GM21526 (cell line): ENCODE results near the gene YIF1B.

Source experiments
- ATAC-seq: cut with Tn5 transposase; IDR thresholded peaks from one replicate; pipeline ENCODE4 v1.9.1; 2021; ENCODE audit warnings: moderate library complexity; ENCODE audit not compliant: unreplicated experiment, low FRiP score

YIF1B gene

DNA sequence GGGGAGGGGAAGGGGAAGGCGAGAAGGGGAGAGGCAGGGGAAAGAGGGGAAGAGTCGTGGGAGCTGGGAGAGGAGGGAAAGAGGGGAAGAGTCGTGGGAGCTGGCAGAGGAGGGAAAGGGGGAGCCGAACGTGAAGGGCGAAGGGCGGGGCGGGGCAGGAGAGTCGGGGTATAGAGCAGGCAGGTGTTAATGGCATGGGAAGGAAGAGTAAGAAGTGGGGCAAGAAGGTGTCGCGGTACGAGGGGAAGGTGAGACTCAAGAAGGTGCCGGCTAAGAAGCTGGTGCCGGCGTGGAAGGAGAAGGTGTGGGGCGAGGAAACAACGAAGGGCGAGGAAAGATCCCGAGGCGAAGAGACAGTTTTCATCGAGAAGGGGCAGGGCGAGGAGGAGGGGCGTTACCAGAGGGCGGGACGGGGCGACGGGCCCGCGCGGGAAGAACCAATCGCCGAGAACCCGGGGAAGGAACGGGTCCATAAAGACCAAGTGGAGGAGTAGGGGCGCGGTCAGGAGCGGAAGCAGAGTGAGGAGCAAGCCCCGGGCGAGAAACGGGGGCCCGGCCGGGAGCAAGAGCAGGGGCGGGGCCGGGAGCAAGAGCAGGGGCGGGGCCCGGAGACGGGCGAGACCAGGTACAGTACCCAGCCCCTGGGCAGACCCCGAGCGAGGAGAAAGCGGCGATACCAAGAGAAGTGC lies 20.3 kb upstream of the YIF1B start:
- ATAC-seq = peak; percentile 60

- no peak for ATAC-seq
These were observed 17.5 kb upstream of the YIF1B start for GRCh38 chr19:38333245-38333644.

DNA sequence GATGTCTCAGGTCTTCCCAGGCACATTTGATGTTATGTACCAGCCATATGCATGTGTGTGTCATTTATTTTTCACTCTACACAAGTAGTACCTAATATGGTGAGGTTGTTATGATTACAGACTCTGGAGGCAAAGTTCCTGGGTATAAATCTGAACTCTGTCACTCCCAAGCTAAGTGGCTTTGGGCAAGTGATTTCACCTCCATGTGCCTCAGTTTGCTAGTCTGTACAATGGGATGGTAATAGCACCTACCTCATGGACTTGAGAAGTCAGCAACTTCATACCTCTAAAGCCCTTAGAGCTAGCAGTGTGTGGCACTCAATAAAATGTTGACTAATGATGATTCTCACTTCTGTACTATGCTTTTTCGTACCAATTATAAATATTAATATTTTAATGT lies 16.0 kb upstream of the YIF1B start:
- ATAC-seq = no peak

GRCh38 chr19:38329651-38330050 lies 13.9 kb upstream of the YIF1B start:
- ATAC-seq = no peak

GRCh38 chr19:38326591-38326990 lies 10.8 kb upstream of the YIF1B start:
- ATAC-seq = no peak

DNA sequence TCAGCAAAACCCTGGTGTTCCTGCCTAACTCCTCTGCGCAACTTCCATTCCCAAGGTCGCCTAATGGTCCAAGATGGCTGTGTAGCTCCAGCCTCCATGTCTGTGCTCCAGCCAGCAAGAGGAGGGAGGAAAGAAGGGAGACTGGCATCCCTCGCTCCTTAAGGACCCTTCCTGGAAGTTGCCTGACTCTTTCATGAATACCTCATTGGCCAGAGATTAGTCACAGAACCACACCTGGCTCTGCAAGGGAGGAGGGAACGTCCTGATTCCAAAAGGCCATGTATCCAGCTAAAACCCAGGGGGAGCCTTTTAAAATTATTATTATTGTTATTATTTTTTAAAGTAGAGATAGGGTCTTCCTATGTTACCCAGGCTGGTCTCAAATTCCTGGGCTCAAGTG lies 8.7 kb upstream of the YIF1B start:
- ATAC-seq = no peak

GRCh38 chr19:38323291-38323690 lies 7.5 kb upstream of the YIF1B start:
- no peak for ATAC-seq

GRCh38 chr19:38321646-38322196 lies 6.0 kb upstream of the YIF1B start:
- ATAC-seq = no peak

- ATAC-seq = no peak
These were observed 5.2 kb upstream of the YIF1B start for GRCh38 chr19:38320969-38321339.

- no peak for ATAC-seq
These were observed 3.9 kb upstream of the YIF1B start, which contains the start of gene KCNK6 for GRCh38 chr19:38319421-38320258. TSS of gene KCNK6 (plus strand) at chr19:38319845. CDS start at chr19:38319951, 106 bp downstream.

GRCh38 chr19:38318660-38319059 lies 2.9 kb upstream of the YIF1B start:
- ATAC-seq = no peak

DNA sequence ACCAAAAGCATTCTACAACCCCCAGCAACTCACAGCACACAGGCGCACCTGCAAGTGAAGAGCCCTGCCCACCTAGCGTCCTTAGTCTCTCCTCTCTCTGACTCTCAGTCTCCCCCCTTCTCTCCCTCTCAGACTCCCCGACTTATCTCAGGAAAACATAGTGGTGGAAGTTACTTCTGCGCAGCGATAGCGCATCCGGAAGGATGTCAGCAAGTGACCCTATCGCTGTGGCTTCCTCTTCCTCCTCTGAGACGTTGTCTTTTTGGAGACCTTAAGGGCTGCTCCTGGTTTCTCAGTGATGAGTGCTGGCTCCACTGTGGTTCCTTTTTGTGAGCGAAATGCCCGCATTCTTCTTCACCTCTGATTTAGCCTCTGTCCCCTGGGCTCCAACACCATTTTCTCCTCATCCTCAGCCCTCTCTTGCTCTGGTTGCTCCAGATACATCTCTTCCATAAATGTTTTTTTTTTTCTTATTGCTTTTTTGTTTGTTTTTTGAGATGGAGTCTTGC lies 1.4 kb upstream of the YIF1B start:
- no peak for ATAC-seq

DNA sequence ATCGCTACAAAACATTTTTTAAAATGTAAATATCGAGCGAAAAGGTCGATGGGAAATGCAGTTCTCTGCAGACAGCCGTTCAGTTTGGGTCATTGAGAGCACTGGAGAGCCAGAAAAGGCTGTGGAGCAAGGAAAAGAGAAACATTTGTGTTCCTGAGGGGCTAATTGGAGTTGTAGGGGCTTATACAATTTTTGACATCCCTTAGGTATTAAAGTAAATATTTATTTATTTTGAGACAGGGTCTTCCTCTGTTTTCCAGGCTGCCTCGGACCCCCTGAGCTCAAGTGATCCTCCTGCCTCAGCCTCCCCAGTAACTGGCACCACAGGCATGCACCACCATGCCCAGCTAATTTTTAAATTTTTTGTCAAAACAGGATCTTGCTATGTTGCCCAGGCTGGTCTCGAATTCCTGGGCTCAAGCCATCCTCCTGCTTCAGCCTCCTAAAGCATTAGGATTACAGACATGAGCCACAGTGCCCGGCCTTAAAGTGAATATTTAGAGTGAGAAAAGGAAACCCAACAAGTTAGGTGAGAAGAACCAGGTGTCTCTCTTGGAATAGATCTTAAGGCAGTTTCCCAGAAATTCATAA lies 825 bp upstream of the YIF1B start:
- ATAC-seq = no peak

DNA sequence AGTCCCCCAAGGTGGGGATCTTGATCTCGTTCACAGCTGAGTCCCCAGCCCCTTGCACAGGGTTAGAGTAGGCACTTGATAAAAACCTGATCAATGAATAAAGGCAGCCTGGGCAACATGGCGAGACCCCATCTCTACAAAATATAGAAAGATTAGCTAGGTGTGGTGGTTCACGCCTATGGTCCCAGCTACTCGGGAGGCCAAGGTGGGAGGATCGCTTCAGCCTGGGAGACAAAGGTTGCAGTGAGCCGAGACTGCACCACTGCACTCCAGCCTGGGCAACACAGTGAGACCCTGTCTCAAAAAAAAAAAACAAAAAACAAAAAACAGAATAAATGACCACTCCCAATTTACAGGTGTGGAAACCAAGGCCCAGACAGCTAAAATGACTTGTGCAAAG lies 4.8 kb downstream of the YIF1B start:
- no peak for ATAC-seq

- ATAC-seq = no peak
These were observed 5.5 kb downstream of the YIF1B start for GRCh38 chr19:38310279-38310670.

DNA sequence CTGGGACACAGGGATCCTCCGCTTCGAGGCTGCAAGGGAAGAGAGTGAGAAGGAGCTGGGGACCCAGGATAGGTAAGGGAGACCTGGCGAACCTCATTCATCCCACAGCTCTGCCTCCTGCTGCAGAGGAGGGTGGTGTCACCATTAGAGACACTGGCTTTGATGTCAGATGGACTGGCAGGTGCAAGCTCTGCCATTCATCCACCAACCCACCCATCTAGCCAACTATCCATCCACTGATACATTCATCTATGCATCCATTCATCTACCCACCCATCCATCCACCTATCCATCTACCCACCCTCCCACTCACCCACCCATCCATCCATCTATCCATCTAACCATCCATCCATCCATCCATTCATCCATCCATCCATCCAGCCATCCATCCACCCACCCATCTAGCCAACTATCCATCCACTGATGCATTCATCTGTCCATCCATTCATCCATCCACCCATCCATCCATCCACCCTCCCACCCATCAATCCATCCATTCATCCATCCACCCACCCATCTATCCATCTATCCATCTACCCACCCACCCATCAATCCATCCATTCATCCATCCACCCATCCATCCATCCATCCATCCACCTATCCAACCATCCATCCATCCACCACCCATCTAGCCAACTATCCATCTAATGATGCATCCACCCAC lies 6.0 kb downstream of the YIF1B start:
- no peak for ATAC-seq

GRCh38 chr19:38308926-38309614 lies 6.7 kb downstream of the YIF1B start:
- no peak for ATAC-seq

DNA sequence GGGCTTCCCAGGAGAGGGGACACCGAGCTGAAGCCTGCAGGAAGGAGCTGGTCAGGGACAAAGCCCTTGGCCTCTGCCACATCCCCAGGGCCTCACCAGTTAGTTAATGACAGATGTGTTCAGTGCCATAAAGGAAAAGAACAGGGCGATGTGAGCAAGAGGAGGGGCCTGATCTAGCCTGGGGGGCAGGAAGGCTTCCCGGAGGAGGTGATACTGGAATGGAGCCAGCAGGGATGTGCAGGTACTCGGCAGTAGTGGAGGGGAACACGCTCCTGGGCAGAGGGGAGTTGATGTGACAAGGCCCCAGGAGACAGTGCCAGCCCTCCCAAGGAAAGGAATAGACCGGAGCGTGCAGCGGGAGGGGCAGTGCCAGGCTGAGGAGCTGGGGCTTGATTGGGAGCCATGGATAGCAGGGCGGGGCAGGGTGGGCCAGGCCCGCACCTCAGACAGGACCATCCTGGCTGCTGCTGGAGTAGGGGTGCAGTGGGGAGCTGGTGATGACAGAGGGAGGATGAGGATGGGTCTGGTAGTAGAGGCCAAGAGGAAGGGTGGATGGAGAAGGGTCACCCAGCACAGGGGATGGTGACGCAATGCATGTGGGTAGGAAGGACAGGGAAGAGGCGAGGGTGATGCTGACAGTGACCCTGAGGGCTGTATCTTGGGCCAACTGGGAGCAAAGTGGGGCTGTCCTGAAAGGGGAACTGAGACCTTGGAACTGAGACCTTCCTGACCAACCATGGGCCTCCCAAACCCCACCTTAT lies 7.6 kb downstream of the YIF1B start:
- ATAC-seq = no peak

GRCh38 chr19:38307597-38307996 lies 8.2 kb downstream of the YIF1B start:
- ATAC-seq = no peak
